Measurements from ENCODE around the gene TSPO. TPM values are rescaled to one million over a fixed set of nuclear protein-coding genes. Genes with fewer than 3 reads are reported as not detected.

The TSPO gene
- total and polyA plus RNA-seq, 9 of the 15 experiments (the other 6 are each of a cell fraction or from before 2014, with no cell fraction given), result 4.9 to 126 (median 25.3) TPM

GRCh38 chr22:43110444-43110926 is 40.9 kb upstream of the TSPO start, which contains the start of gene BIK (continued):
- TF ChIP-seq, protein P1, sequence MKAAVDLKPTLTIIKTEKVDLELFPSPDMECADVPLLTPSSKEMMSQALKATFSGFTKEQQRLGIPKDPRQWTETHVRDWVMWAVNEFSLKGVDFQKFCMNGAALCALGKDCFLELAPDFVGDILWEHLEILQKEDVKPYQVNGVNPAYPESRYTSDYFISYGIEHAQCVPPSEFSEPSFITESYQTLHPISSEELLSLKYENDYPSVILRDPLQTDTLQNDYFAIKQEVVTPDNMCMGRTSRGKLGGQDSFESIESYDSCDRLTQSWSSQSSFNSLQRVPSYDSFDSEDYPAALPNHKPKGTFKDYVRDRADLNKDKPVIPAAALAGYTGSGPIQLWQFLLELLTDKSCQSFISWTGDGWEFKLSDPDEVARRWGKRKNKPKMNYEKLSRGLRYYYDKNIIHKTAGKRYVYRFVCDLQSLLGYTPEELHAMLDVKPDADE (conservative IDR thresholded peaks at IDR 0.05; ENCODE audit: control insufficient read depth, low read depth, low read length), result no peak
- 0 out of 2 replicates have a peak, but pooled peaks have one; percentile 44 for TF ChIP-seq POLR2G (IDR thresholded peaks at IDR 0.05; ENCODE audit: low read depth, low read length)
- TF ChIP-seq MNT (conservative IDR thresholded peaks at IDR 0.05), result 0 out of 4 replicates have a peak, but pooled peaks of 1 of the 2 experiments have one; percentile 5
- TF ChIP-seq, protein P2, sequence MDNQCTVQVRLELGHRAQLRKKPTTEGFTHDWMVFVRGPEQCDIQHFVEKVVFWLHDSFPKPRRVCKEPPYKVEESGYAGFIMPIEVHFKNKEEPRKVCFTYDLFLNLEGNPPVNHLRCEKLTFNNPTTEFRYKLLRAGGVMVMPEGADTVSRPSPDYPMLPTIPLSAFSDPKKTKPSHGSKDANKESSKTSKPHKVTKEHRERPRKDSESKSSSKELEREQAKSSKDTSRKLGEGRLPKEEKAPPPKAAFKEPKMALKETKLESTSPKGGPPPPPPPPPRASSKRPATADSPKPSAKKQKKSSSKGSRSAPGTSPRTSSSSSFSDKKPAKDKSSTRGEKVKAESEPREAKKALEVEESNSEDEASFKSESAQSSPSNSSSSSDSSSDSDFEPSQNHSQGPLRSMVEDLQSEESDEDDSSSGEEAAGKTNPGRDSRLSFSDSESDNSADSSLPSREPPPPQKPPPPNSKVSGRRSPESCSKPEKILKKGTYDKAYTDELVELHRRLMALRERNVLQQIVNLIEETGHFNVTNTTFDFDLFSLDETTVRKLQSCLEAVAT (IDR thresholded peaks at IDR 0.05), result no peak
- TF ChIP-seq PHF8 (IDR thresholded peaks at IDR 0.05; ENCODE audit: borderline replicate concordance, low read length), result peak; percentile 30; the same call in 1 of the 2 replicates
- no peak for TF ChIP-seq SMARCA4 (IDR thresholded peaks at IDR 0.05)
- TF ChIP-seq TBP (optimal IDR thresholded peaks at IDR 0.05; ENCODE audit: low read depth, low read length), result no peak
- TF ChIP-seq CHD4 (IDR thresholded peaks at IDR 0.05; ENCODE audit: insufficient read depth, insufficient replicate concordance, low read depth, low read length, poor library complexity, severe bottlenecking), result no peak
- no peak for TF ChIP-seq ZBED1 (IDR thresholded peaks at IDR 0.05)
- no peak for TF ChIP-seq ZNF586 (CRISPR knock-in tag; conservative IDR thresholded peaks at IDR 0.05)
- TF ChIP-seq, protein P3, sequence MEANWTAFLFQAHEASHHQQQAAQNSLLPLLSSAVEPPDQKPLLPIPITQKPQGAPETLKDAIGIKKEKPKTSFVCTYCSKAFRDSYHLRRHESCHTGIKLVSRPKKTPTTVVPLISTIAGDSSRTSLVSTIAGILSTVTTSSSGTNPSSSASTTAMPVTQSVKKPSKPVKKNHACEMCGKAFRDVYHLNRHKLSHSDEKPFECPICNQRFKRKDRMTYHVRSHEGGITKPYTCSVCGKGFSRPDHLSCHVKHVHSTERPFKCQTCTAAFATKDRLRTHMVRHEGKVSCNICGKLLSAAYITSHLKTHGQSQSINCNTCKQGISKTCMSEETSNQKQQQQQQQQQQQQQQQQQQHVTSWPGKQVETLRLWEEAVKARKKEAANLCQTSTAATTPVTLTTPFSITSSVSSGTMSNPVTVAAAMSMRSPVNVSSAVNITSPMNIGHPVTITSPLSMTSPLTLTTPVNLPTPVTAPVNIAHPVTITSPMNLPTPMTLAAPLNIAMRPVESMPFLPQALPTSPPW (CRISPR knock-in tag; IDR thresholded peaks at IDR 0.05), result peak; percentile 79
- TF ChIP-seq CEBPG (CRISPR knock-in tag; IDR thresholded peaks at IDR 0.05), result no peak
- no peak for TF ChIP-seq CEBPG (tag; conservative IDR thresholded peaks at IDR 0.05 in 1 of 2, IDR thresholded peaks at IDR 0.05 in 1 of 2)
- TF ChIP-seq RERE (CRISPR knock-in tag; IDR thresholded peaks at IDR 0.05; ENCODE audit: borderline replicate concordance), result no peak
- TF ChIP-seq NCOR1 (IDR thresholded peaks at IDR 0.05), result no peak
- TF ChIP-seq BCOR (IDR thresholded peaks at IDR 0.05), result peak; percentile 18; the same call in 1 of the 2 replicates
- TF ChIP-seq RBM34 (IDR thresholded peaks at IDR 0.05; ENCODE audit: borderline replicate concordance, insufficient read depth, low read length), result no peak
